ENCODE measurements around the gene RAB8B.
A peak's percentile ranks its signal among the peaks of the same experiment; 100 is the strongest.

RAB8B gene

DNA sequence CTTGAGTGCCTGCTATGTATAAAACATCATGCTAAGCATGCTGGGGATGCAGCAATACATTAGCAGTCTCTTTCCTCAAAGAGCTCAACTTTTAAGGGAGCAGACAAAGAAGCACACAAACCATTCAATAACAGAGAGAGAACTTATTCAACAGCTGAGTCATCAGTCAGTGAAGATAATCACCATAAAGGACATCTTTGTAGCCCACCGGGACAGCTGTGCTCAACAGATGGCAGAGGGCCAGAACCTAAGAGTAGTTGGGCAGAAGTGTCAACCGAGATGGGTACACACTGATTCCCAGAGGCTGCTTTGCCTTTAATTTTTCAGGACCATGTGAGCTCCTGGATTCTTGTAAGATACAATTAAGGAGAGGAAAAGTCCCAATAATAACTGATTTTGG is 4.2 kb upstream of the RAB8B start:
- no peak for DNase-seq (ENCODE audit: low spot score)

- no peak for DNase-seq (ENCODE audit: low spot score)
These were observed 3.3 kb upstream of the RAB8B start for GRCh38 chr15:63186065-63186464.

GRCh38 chr15:63187589-63188226 is 1.7 kb upstream of the RAB8B start:
- no peak for DNase-seq (ENCODE audit: low spot score)

GRCh38 chr15:63188247-63188925 is 1.0 kb upstream of the RAB8B start:
- DNase-seq (ENCODE audit: low spot score) = peak; percentile 73

GRCh38 chr15:63189941-63190768 is 749 bp downstream of the RAB8B start:
- DNase-seq (ENCODE audit: low spot score) = no peak

DNA sequence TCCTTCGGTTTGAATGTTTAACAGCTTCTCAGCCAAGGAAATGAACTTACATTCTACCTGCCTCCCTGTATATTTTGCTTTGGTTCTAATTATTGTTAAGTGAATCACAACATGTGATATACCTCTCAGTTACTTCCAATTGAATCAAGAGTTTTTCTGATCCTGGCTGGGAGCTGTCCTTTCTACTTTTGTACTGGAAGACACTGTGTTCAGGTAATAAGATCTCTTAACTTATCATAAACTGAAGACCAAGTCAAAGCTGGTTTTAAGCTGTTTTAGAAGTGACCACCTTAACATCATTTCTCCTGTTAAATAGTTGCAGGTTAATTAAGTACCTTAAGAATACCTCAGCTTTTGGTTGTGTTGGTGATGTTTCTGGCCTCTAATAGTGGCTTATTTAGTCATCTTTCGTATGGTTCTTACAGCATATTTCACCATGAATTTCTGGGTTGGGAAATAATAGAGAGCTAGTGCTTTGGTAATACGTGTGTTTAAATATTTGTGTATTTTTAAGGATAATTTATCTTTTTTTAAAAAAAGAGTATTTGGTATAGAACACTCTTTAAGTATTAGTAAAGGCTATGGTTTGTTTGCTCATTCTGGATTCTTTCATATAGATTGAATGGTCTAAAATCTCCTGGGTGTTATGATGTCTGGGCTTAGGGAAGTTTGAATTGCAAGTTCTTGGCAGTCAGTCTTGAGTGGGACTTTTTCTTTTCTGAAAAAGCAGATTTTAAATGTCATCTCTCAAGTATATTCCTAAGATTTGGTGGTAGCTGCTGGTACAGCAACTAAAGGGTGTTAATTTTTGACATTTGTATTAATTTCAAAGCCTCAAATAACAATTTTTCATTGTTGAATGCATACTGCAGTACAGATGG is 1.6 kb downstream of the RAB8B start:
- no peak for DNase-seq (ENCODE audit: low spot score)

- DNase-seq (ENCODE audit: low spot score) = peak; percentile 88
These were observed 2.7 kb downstream of the RAB8B start for GRCh38 chr15:63191895-63192618.

DNA sequence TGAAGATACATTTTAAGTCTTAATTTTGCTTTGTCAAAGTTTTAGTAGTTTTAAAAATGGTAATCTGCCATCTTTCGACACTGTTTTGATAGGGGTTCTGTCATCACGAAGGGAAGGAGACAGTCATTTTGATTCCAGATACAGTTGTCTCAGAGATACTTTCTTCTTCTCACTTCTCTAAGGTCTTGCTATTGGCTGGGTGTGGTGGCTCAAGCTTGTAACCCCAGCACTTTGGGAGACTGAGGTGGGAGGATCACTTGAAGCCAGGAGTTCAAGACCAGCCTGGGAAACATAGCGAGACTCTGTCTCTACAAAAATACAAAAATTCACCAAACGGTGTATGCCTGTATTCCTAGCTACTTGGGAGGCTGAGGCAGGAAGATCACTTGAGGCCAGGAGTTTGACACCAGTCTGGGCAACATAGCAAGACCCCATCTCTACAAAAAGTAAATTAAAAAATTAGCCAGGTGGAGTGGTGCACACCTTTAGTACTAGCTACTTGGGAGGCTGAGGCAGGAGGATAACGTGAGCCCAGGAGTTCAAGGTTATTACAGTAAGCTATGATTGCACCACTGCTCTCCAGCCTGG is 3.3 kb downstream of the RAB8B start:
- DNase-seq (ENCODE audit: low spot score) = peak; percentile 72

DNA sequence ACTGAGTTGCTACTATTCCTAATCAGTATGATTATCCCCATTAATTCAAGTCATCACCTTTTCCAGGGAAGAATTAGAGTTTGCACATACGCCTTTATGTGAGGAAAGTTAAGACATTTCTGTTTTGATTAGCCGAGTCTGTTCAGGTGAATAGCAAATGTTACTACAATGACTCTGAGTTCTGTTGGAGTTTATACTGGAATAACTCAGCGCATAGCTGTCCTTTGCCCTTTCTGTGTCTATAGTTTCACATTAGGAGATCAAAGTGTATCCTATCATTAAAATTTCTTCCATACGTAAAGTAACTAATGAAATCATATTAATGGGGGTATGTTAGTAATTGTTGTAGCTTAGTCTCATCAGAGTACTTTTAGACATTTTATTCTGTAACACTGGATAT is 4.9 kb downstream of the RAB8B start:
- DNase-seq (ENCODE audit: low spot score) = no peak

GRCh38 chr15:63194880-63195568 is 5.6 kb downstream of the RAB8B start:
- DNase-seq (ENCODE audit: low spot score) = no peak

DNA sequence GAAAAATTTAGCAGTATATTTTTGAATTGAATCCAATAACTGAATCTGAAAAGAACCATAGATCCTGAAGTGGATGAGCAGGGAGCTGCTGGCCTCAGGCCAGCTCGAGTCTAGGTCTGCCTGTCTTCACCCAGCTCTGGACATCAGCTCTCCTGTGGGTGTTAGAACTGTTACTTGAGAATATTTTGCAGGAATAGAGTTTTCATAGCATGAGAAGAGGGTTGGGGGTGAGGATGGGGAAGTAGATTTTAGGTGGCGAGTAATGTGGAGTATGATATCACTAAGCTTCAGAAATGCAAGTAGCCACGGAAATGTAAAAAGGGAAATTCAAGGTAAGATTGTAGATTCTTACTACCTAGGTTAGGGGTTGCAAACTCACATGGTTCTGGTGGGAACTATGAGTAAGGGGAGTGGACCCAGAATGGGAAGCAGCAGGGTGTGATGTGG is 6.2 kb downstream of the RAB8B start:
- DNase-seq (ENCODE audit: low spot score) = no peak

- no peak for DNase-seq (ENCODE audit: low spot score)
These were observed 7.4 kb downstream of the RAB8B start for GRCh38 chr15:63196842-63197241.

GRCh38 chr15:63197626-63198025 is 8.2 kb downstream of the RAB8B start:
- no peak for DNase-seq (ENCODE audit: low spot score)

GRCh38 chr15:63198371-63199250 is 9.2 kb downstream of the RAB8B start:
- peak; percentile 58 for DNase-seq (ENCODE audit: low spot score)

DNA sequence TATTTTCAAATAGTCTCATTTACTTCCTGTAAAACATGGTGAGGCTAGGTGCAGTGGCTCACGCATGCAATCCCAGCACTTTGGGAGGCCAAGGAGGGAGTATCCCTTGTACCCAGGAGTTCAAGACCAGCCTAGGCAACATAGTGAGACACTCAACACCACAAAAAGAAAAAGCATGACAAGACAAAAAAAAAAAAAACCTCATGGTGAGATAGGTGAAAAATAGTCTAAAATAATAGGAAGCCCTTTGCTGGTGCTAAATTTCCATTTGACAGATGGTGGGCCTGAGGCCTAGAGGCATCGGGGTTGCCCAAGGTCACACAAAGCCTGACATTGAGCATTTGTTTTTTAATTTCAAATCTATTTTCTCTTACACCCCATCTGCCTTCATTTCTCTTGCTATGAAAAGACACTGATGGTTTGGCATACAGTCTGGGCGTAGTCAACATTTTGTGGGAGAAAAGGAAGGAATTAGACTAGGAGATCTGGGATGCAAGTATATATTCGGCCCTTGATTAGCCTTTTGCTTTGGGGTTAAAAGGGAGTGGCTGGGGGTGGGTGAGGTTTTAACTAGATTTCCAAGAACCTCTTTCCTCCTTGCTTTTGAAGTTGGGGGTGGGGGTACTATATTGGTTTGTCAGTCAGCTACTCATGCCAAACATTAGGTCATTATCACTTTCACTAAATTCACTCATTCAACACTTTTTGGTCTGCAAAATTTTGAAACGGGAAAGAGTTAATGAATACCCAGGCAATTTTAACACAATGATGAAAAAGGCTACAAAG is 11.3 kb downstream of the RAB8B start:
- DNase-seq (ENCODE audit: low spot score) = no peak

DNA sequence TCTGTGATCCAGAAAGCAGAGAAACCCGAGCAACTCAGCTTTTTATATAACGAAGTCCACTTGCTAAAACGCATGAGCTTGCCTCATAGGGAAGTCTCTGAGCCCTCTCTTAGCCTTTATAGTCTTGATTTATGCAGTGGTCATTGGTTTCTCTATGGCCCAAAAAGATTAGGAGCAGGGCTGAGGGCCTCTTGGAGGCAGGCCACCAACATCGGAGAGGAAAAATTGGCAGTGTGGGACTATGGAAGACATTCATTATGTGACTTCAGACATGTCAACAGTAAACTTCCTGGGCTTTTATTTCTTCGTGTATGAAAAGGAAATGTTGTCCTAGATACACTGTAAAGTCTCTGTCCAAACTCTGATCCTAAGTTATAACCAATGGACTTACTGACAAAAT is 13.5 kb downstream of the RAB8B start:
- DNase-seq (ENCODE audit: low spot score) = no peak

GRCh38 chr15:63203451-63204090 is 14.2 kb downstream of the RAB8B start:
- DNase-seq (ENCODE audit: low spot score) = peak; percentile 54

DNA sequence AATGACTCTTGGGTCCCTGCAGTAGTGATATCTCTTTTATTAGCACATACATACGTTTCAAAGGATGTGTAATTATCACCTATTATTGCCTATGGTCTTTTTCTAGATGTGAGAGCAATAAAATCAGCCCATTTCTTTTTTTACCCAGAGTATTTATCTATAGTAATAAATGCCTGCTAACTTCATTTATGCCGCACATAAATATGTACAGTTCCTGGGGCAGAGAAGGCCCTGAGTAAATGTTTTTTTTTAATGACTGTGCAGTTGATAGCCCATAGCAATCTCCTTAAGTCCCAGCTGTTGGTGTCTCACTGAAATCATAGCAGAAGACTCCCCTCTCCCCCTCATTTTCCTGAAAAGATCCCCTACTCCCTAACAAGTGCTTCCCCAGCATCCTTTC is 16.7 kb downstream of the RAB8B start:
- no peak for DNase-seq (ENCODE audit: low spot score)
